Endothelial cell of umbilical vein (primary cell): ENCODE data around the gene CRACR2B. TPM values are rescaled to one million over a fixed set of nuclear protein-coding genes. Genes with fewer than 3 reads are reported as not detected.

ENCODE experiments used
- BruUV-seq: library from RNA; stranded (reverse); fragments of 400-500 nt; replicated peaks from 2 replicates; lab custom pipeline; 2021; lab: Mats Ljungman, UMichigan
- CTCF ChIA-PET: fragments of 300-600, 350-600 bp; sonication (Branson Sonifier 250); formaldehyde crosslinking; loops from one replicate; lab custom pipeline; 2021; ENCODE audit warnings: antibody characterized with exemption, inconsistent platforms; lab: Charles Lee
- POLR2A ChIA-PET: fragments of 300-600, 350-600 bp; sonication (Branson Sonifier 250); formaldehyde crosslinking; loops from one replicate; lab custom pipeline; 2021; ENCODE audit warnings: antibody characterized with exemption, inconsistent platforms; lab: Charles Lee
- DNase-seq: peaks from one replicate; pipeline ENCODE4 v3.0.0-alpha.2; 2011; ENCODE audit warnings: low read depth, low spot score
- FAIRE-seq: peaks from 2 replicates; lab custom pipeline; 2011; peaks lifted over from hg19 to GRCh38; lab: Jason Lieb, UNC
- H2AFZ ChIP-seq: 2 replicates; pipeline ENCODE4 v1.6.0; 2012; ENCODE audit warnings: low read depth, low read length, control low read depth, inconsistent platforms
- H3K27ac ChIP-seq: 2 replicates; pipeline ENCODE4 v1.5.1; 2011; ENCODE audit warnings: low read depth, mild to moderate bottlenecking, control low read depth, low read length, moderate library complexity; ENCODE audit not compliant: insufficient read depth
- H3K27me3 ChIP-seq, 2 experiments: 2 replicates each; pipeline versions ENCODE4 v1.6.0 to v1.6.1; 2011; ENCODE audit warnings: low read length in 2 of 2, mixed read lengths in 1 of 2; ENCODE audit not compliant: control insufficient read depth in 2 of 2, insufficient read depth in 2 of 2
- H3K36me3 ChIP-seq, 2 experiments: 2 replicates in 1 of 2; 3 replicates in 1 of 2; pipeline ENCODE4 v1.5.1; 2011; ENCODE audit warnings: low read length in 2 of 2, mild to moderate bottlenecking in 1 of 2, moderate library complexity in 1 of 2; ENCODE audit not compliant: control insufficient read depth in 2 of 2, insufficient read depth in 2 of 2; ENCODE audit errors: extremely low read depth in 1 of 2
- H3K4me1 ChIP-seq: 3 replicates; pipeline ENCODE4 v1.5.1; 2011; ENCODE audit warnings: mild to moderate bottlenecking, low read length; ENCODE audit not compliant: control insufficient read depth, insufficient read depth; ENCODE audit errors: extremely low read depth
- H3K4me2 ChIP-seq: 2 replicates; pipeline ENCODE4 v1.6.1; 2011; ENCODE audit warnings: low read length, control low read depth, mixed read lengths; ENCODE audit not compliant: insufficient read depth
- H3K4me3 ChIP-seq, 3 experiments: fragments of 200-600 bp in 1 of 3; sonication (generic), shearing (Covaris generic) in 1 of 3; replicated peaks in 1 of 3; 2 replicates each; pipeline ENCODE4 v1.5.1; 2011 to 2016; ENCODE audit warnings: control low read depth in 3 of 3, low read length in 3 of 3, mild to moderate bottlenecking in 2 of 3, inconsistent platforms in 1 of 3, low read depth in 1 of 3, moderate library complexity in 1 of 3; ENCODE audit not compliant: insufficient read depth in 1 of 3
- H3K79me2 ChIP-seq: 2 replicates; pipeline ENCODE4 v1.6.0; 2012; ENCODE audit warnings: low read length, inconsistent platforms; ENCODE audit not compliant: control insufficient read depth, insufficient read depth
- H3K9ac ChIP-seq: replicated peaks from 2 replicates; pipeline ENCODE3; 2011; ENCODE audit warnings: low read length, control low read depth; ENCODE audit not compliant: insufficient read depth; ENCODE audit errors: extremely low read depth
- H3K9me1 ChIP-seq: replicated peaks from 3 replicates; pipeline ENCODE4 v1.6.0; 2011; ENCODE audit warnings: mild to moderate bottlenecking, low read length; ENCODE audit not compliant: control insufficient read depth, insufficient read depth; ENCODE audit errors: extremely low read depth
- H3K9me3 ChIP-seq: replicated peaks from 2 replicates; pipeline ENCODE4 v1.5.1; 2012; ENCODE audit warnings: low read length, inconsistent platforms; ENCODE audit not compliant: control insufficient read depth, insufficient read depth
- H4K20me1 ChIP-seq: replicated peaks from 2 replicates; pipeline ENCODE3; 2011; ENCODE audit warnings: mild to moderate bottlenecking, low read length; ENCODE audit not compliant: control insufficient read depth, insufficient read depth; ENCODE audit errors: extremely low read depth
- EZH2 ChIP-seq: IDR thresholded peaks from 2 replicates; pipeline ENCODE4 v1.6.1; 2012; ENCODE audit warnings: borderline replicate concordance, low read depth, mild to moderate bottlenecking, moderate library complexity, low read length, inconsistent platforms; ENCODE audit not compliant: severe bottlenecking
- FOS ChIP-seq: IDR thresholded peaks from 2 replicates; pipeline ENCODE4 v1.6.1; 2011; ENCODE audit warnings: mild to moderate bottlenecking, low read length, moderate library complexity, borderline replicate concordance; ENCODE audit not compliant: insufficient read depth
- GATA2 ChIP-seq: IDR thresholded peaks from 2 replicates; pipeline ENCODE4 v1.7.0; 2011; ENCODE audit warnings: low read depth, mild to moderate bottlenecking, moderate library complexity, mixed read lengths, low read length; ENCODE audit not compliant: insufficient read length, insufficient read depth
- JUN ChIP-seq: IDR thresholded peaks from 2 replicates; pipeline ENCODE4 v1.6.1; 2011; ENCODE audit warnings: borderline replicate concordance, low read depth; ENCODE audit not compliant: insufficient read length, insufficient read depth
- MAX ChIP-seq: IDR thresholded peaks from 2 replicates; pipeline ENCODE4 v1.6.1; 2011; ENCODE audit not compliant: insufficient read depth, insufficient read length
- MYC ChIP-seq: IDR thresholded peaks from one replicate; pipeline ENCODE4 v1.6.1; 2011; ENCODE audit warnings: mild to moderate bottlenecking, low read depth, low read length
- POLR2A ChIP-seq: IDR thresholded peaks from 2 replicates; pipeline ENCODE4 v1.6.1; 2012; ENCODE audit warnings: low read depth, mild to moderate bottlenecking, control low read depth, low read length
- POLR2AphosphoS5 ChIP-seq: IDR thresholded peaks from 2 replicates; pipeline ENCODE4 v1.6.1; 2012; ENCODE audit warnings: low read depth, mild to moderate bottlenecking, control low read depth, low read length, moderate library complexity; ENCODE audit not compliant: insufficient read depth
- dilution Hi-C: fragments of 300-500 bp; cut with MboI; formaldehyde crosslinking; loops from one replicate; pipeline ENCODE4 v1.15.0; 2019; ENCODE audit warnings: low sequenced_read_pairs; ENCODE audit not compliant: extremely low pct_ligation_motif_present
- intact Hi-C: fragments of 100-400 bp; cut with micrococcal nuclease; formaldehyde crosslinking; loops from one replicate; pipeline ENCODE4 v1.10.0; 2022
- polyA plus RNA-seq, 4 experiments: library from polyadenylated mRNA; depleted of rRNA in 3 of 4; stranded (reverse) in 3 of 4; unstranded in 1 of 4; fragments of >200 nt; gene quantifications; 2 replicates each; pipeline versions ENCODE4 v1.2.1 to v1.2.3, GENCODE V29; 2011 to 2012; ENCODE audit warnings: missing spikeins in 1 of 4
- total RNA-seq: library from RNA; stranded (reverse); gene quantifications from 2 replicates; pipeline ENCODE4 v1.2.3, GENCODE V29; 2021
- TF ChIP-seq, protein P1 (sequence below), 2 donors: IDR thresholded peaks; 1 replicate in 1 of 2; 2 replicates in 1 of 2; pipeline ENCODE4 v1.5.1; 2011; ENCODE audit warnings: low read length in 2 of 2, mild to moderate bottlenecking in 2 of 2, moderate library complexity in 2 of 2, control low read depth in 1 of 2, inconsistent platforms in 1 of 2, low read depth in 1 of 2; ENCODE audit not compliant: insufficient read depth in 1 of 2; ENCODE audit errors: extremely low read depth in 1 of 2

Gene CRACR2B
- total and polyA plus RNA-seq, 2 donors (not counting 3 experiments of a cell fraction or from before 2014, with no cell fraction given), result 8.4 to 9.3 TPM

DNA sequence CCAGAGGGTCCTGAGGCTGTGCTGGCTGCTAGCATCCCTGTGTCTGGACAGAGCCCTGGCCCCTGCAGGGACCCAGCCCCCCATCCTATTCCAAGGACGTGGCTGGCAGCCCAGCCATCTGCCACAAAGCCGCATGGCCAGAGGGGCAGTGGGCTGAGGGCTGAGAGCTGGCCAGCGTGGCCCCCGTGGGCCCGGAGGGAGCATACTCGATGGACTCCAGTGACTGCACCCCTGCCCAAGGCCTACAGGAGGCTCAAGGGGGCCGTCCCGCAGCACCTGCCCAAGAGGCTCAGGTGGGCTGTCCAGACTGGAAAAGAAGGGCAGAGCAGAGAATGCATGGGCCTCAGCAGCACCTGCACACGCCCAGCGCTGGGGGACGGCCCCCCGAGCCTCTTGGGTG, 28.1 kb downstream of the CRACR2B start:
- no peak for FAIRE-seq
- no peaks in the 10 kb centered on the region for H3K4me1 ChIP-seq
- intact Hi-C loops (no loop called here), dilution Hi-C loops (no loop called here)
- no peaks in the 10 kb centered on the region for H3K9me3 ChIP-seq
- no peak overlapping the region for H3K9ac ChIP-seq
- BruUV-seq, result no TSS peak
- CTCF ChIA-PET, result interaction anchor here (0.9 to 1.8 kb wide), 5 partner anchors 8 to 196 kb away, joined by 3 to 12 read pairs (median 4); no protein-coding TSS in a partner anchor
- H3K79me2 ChIP-seq, result no peaks in the 10 kb centered on the region
- no peaks in the 10 kb centered on the region for H3K27me3 ChIP-seq
- H4K20me1 ChIP-seq, result no peaks in the 10 kb centered on the region
- no peaks in the 10 kb centered on the region for H3K9me1 ChIP-seq
- H3K27ac ChIP-seq, result no peak overlapping the region
- no peaks in the 10 kb centered on the region for H3K36me3 ChIP-seq
- H3K4me2 ChIP-seq, result no peak overlapping the region
- no peak for DNase-seq
- H3K4me3 ChIP-seq, result no peak overlapping the region
- POLR2A ChIA-PET, result no interaction called here
- no peak overlapping the region for H2AFZ ChIP-seq
- no peak for TF ChIP-seq MAX
- TF ChIP-seq, protein P1, sequence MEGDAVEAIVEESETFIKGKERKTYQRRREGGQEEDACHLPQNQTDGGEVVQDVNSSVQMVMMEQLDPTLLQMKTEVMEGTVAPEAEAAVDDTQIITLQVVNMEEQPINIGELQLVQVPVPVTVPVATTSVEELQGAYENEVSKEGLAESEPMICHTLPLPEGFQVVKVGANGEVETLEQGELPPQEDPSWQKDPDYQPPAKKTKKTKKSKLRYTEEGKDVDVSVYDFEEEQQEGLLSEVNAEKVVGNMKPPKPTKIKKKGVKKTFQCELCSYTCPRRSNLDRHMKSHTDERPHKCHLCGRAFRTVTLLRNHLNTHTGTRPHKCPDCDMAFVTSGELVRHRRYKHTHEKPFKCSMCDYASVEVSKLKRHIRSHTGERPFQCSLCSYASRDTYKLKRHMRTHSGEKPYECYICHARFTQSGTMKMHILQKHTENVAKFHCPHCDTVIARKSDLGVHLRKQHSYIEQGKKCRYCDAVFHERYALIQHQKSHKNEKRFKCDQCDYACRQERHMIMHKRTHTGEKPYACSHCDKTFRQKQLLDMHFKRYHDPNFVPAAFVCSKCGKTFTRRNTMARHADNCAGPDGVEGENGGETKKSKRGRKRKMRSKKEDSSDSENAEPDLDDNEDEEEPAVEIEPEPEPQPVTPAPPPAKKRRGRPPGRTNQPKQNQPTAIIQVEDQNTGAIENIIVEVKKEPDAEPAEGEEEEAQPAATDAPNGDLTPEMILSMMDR (IDR thresholded peaks at IDR 0.05; ENCODE audit: extremely low read depth in 1 of 2, insufficient read depth in 1 of 2, low read depth in 1 of 2, low read length in 2 of 2), result no peak
- no peak for TF ChIP-seq EZH2
- TF ChIP-seq POLR2A, result no peak
- no peak for TF ChIP-seq JUN
- TF ChIP-seq FOS, result no peak
- TF ChIP-seq GATA2, result no peak
- no peak for TF ChIP-seq MYC
- no peak for TF ChIP-seq POLR2AphosphoS5
